Measurements from ENCODE around the gene ALKAL2. TPM values are rescaled to one million over a fixed set of nuclear protein-coding genes. Genes with fewer than 3 reads are reported as not detected.

Gene ALKAL2
- total RNA-seq, 1 donor from 2014 or later: not detected

- DNase-seq (ENCODE audit: low read depth, low spot score): peak; percentile 24
Measured at GRCh38 chr2:246489-247144, 41.3 kb downstream of the ALKAL2 start.

DNA sequence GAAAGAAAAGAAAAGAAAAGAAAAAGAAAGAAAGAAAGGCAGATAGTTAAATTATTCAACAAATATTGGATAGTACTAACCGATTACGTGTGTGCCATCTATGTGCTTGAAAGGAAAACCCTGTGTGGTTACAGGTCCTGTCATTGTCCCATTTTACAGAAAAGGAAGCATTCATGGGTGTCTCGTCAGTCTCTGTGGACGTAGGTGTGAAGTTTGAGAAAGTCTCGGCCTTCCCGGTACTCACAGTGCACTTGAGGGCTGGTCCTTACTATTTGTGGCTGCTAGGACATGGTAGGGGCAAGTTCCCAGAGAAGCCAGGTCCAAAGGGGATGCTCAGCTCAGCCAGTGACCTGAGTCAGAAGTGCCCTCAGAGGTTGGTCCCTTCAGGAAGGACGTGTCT, 43.3 kb downstream of the ALKAL2 start:
- DNase-seq (ENCODE audit: low read depth, low spot score): no peak

GRCh38 chr2:238869-239268, 49.0 kb downstream of the ALKAL2 start:
- DNase-seq (ENCODE audit: low read depth, low spot score): no peak

GRCh38 chr2:238431-238830, 49.5 kb downstream of the ALKAL2 start:
- no peak for DNase-seq (ENCODE audit: low read depth, low spot score)

- DNase-seq (ENCODE audit: low read depth, low spot score): no peak
Measured at GRCh38 chr2:237878-238277, 50.0 kb downstream of the ALKAL2 start.

DNA sequence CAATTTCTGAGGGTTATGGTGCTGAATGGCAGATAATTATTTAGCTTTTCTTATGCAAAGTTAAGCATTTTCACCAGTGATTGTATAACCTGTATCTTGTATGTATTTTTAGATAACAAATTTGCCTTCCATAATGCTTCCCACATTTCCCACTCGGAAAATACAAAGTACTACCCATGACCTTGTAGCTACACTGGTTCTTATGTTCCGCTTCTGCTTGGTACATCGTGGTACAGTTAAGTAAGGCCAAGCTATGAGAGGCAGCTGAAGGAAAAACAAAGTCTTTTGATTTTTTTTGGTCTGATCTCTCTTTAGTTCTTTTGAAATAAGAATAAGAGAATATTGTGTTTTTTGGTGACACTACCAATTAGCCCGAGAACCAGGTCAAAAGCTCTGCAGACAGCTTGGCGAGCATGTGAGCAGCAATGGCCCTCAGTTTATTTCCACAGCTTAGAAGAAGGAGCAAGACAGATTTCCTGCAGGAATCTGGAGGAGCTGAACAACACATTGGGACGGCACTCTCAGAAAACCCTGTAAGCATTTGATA, 50.8 kb downstream of the ALKAL2 start:
- DNase-seq (ENCODE audit: low read depth, low spot score): no peak

DNA sequence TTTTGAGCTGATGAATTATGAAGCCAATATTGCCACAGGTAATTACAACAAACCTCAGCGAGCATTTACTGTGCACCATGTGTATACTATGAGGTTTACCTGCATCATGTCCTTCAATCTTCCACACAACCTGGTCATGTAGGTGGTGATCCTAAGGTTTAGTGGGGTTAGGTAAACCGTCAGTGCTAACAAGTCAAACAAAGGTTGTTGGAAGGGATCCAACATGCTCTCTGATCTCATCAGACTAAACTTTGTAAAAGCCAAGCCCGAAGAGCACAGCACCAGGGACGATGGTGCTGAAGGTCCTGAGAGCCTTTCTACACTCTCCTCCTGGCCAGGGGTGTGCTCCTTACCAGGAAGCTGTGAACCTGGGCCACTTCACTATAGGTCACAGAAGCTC, 53.5 kb downstream of the ALKAL2 start:
- no peak for DNase-seq (ENCODE audit: low read depth, low spot score)

DNA sequence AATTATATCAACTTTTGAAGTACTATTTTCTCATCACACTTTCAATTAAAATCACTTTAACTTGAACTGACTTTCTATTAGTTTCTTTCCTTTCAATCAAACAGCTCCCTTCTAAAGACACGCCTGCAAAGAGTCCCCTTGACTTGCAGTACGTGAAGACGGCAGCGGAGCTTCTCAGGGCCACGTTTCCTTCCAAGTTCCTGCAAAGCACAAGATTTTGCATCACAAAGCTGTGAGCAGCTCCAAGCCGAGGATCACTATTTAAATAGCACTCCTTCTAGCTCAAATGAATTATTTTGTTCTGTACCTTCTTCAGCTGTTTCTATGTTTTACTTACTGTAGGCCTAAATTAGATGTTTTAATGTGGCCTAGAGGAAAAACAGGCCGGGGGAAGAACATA, 54.9 kb downstream of the ALKAL2 start:
- no peak for DNase-seq (ENCODE audit: low read depth, low spot score)

DNA sequence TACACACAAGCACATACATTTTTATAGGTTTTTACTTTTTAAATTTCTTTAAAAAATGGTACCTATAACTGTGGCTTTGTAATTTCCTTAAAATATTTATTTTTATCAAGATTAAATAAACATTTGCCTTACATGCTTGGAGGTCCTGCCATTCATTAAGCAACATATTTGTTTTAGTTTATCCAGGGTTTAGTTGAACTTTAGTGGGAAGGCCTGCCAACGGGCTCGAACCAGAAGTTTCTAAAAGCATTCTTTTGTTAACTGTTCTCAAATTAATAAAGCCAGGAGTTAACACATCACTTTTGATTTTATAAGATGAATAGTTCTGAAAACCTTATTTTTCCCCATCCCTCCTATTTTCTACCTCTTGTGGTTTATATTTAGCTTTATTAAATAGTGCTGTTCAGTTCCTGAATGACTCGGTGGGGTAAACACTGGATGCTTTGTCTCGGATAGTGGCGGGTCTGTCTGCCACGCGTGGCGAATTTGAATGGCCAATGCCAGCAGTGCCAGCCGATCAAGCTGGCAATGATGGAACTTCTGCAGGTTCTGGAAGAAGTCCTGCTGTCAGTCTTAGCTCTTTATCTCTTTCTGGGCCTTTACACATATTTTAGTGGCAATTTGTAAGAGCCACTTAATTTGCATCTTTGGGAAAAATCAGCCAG, 56.2 kb downstream of the ALKAL2 start:
- no peak for DNase-seq (ENCODE audit: low read depth, low spot score)

Other genes with a start within 250 kb of the ALKAL2 start
- gene FAM110C, start 241.6 kb downstream of the ALKAL2 start, total RNA-seq: 0.26 TPM in 1 of 2 replicates, not detected in the other
- 20.8 and 22.4 TPM in 2 replicates for gene SH3YL1, start 24.1 kb downstream of the ALKAL2 start, total RNA-seq
- gene ACP1, start 23.1 kb downstream of the ALKAL2 start, total RNA-seq: 89.2 and 123 TPM in 2 replicates